Vagina (tissue), 2 donors: ENCODE results near the gene TXK. TPM values are rescaled to one million over a fixed set of nuclear protein-coding genes. Genes with fewer than 3 reads are reported as not detected.

ENCODE experiments used
- DNase-seq, 2 donors: peaks; one replicate each; pipeline ENCODE4 v3.0.0-alpha.2; 2017; ENCODE audit errors: extremely low spot score in 2 of 2
- H3K27ac ChIP-seq: fragments of 200-600 bp; sonication (generic); one replicate; pipeline ENCODE4 v1.5.1; 2019
- H3K27me3 ChIP-seq: fragments of 200-600 bp; sonication (generic); one replicate; pipeline ENCODE4 v1.5.1; 2019
- H3K36me3 ChIP-seq, 2 donors: fragments of 200-600 bp; sonication (generic); one replicate each; pipeline ENCODE4 v1.5.1; 2017 to 2019
- H3K4me1 ChIP-seq: fragments of 200-600 bp; sonication (generic); one replicate; pipeline ENCODE4 v1.5.1; 2019
- H3K4me3 ChIP-seq, 2 donors: fragments of 200-600 bp; sonication (generic); 1 replicate in 1 of 2; 2 replicates in 1 of 2; pipeline ENCODE4 v1.5.1; 2016 to 2019
- H3K9me3 ChIP-seq: fragments of 200-600 bp; sonication (generic); one replicate; pipeline ENCODE4 v1.5.1; 2019
- POLR2A ChIP-seq, 2 donors: fragments of 450-650 bp; IDR thresholded peaks; one replicate each; pipeline ENCODE4 v1.6.1; 2017; ENCODE audit warnings: antibody characterized with exemption in 2 of 2, mild to moderate bottlenecking in 2 of 2, moderate library complexity in 2 of 2
- POLR2AphosphoS5 ChIP-seq, 2 donors: sonication (generic); formaldehyde crosslinking; IDR thresholded peaks; one replicate each; pipeline ENCODE4 v1.9.0; 2017; ENCODE audit warnings: antibody characterized with exemption in 2 of 2, mild to moderate bottlenecking in 2 of 2, low read depth in 1 of 2; ENCODE audit not compliant: insufficient read depth in 1 of 2
- intact Hi-C: fragments of 100-400 bp; cut with DNase I; formaldehyde crosslinking; loops from one replicate; pipeline ENCODE4 v1.15.1; 2023
- total RNA-seq: library from RNA; depleted of rRNA; stranded (reverse); fragments of >200 nt; gene quantifications from one replicate; pipeline ENCODE4 v1.2.3, GENCODE V29; 2016
- TF ChIP-seq, protein P1 (sequence below), 3 experiments: fragments of 450-650 bp in 2 of 3; fragments of 200-600 bp in 1 of 3; sonication (generic) in 1 of 3; IDR thresholded peaks; one replicate each; pipeline ENCODE4 v1.5.1; 2017 to 2019; ENCODE audit warnings: antibody characterized with exemption in 3 of 3, mild to moderate bottlenecking in 2 of 3, moderate library complexity in 2 of 3

The TXK gene
- total RNA-seq, 1 donor from 2014 or later = 8.1 TPM

- Histone ChIP-seq H3K27me3 (no peaks in the 10 kb centered on the region), H3K4me3 (no peak overlapping the region), H3K27ac (no peak overlapping the region), H3K36me3 (no peaks in the 10 kb centered on the region), H3K4me1 (no peaks in the 10 kb centered on the region), H3K9me3 (no peaks in the 10 kb centered on the region)
- DNase-seq = no peak
- intact Hi-C loops = no loop called here
- TF ChIP-seq, protein P1, sequence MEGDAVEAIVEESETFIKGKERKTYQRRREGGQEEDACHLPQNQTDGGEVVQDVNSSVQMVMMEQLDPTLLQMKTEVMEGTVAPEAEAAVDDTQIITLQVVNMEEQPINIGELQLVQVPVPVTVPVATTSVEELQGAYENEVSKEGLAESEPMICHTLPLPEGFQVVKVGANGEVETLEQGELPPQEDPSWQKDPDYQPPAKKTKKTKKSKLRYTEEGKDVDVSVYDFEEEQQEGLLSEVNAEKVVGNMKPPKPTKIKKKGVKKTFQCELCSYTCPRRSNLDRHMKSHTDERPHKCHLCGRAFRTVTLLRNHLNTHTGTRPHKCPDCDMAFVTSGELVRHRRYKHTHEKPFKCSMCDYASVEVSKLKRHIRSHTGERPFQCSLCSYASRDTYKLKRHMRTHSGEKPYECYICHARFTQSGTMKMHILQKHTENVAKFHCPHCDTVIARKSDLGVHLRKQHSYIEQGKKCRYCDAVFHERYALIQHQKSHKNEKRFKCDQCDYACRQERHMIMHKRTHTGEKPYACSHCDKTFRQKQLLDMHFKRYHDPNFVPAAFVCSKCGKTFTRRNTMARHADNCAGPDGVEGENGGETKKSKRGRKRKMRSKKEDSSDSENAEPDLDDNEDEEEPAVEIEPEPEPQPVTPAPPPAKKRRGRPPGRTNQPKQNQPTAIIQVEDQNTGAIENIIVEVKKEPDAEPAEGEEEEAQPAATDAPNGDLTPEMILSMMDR (IDR thresholded peaks at IDR 0.05) = no peak
- TF ChIP-seq POLR2AphosphoS5 (IDR thresholded peaks at IDR 0.05; ENCODE audit: insufficient read depth in 1 of 2, low read depth in 1 of 2) = no peak
- no peak for TF ChIP-seq POLR2A (IDR thresholded peaks at IDR 0.05)
These were observed 65.0 kb downstream of the TXK start for GRCh38 chr4:48069026-48069425.

GRCh38 chr4:48068182-48068581 is 65.9 kb downstream of the TXK start:
- no peaks in the 10 kb centered on the region for H3K9me3 ChIP-seq
- DNase-seq = no peak
- H3K4me1 ChIP-seq = no peaks in the 10 kb centered on the region
- H3K36me3 ChIP-seq = no peaks in the 10 kb centered on the region
- H3K27ac ChIP-seq = no peak overlapping the region
- intact Hi-C loops = no loop called here
- no peak overlapping the region for H3K4me3 ChIP-seq
- TF ChIP-seq POLR2AphosphoS5 (IDR thresholded peaks at IDR 0.05; ENCODE audit: insufficient read depth in 1 of 2, low read depth in 1 of 2) = no peak
- no peak for TF ChIP-seq POLR2A (IDR thresholded peaks at IDR 0.05)
- TF ChIP-seq, protein P1 (IDR thresholded peaks at IDR 0.05) = no peak
- H3K27me3 ChIP-seq = no peaks in the 10 kb centered on the region

GRCh38 chr4:48067536-48067935 is 66.5 kb downstream of the TXK start:
- Histone ChIP-seq H3K4me3 (no peak overlapping the region), H3K36me3 (no peaks in the 10 kb centered on the region), H3K9me3 (no peaks in the 10 kb centered on the region)

GRCh38 chr4:48065587-48066052 is 68.4 kb downstream of the TXK start:
- Histone ChIP-seq H3K27me3 (no peaks in the 10 kb centered on the region), H3K36me3 (no peaks in the 10 kb centered on the region), H3K4me3 (no peak overlapping the region), H3K4me1 (no peaks in the 10 kb centered on the region), H3K27ac (no peak overlapping the region), H3K9me3 (no peaks in the 10 kb centered on the region)
- intact Hi-C loops = no loop called here
- TF ChIP-seq, protein P1 (IDR thresholded peaks at IDR 0.05) = no peak
- no peak for TF ChIP-seq POLR2A (IDR thresholded peaks at IDR 0.05)
- no peak for TF ChIP-seq POLR2AphosphoS5 (IDR thresholded peaks at IDR 0.05; ENCODE audit: insufficient read depth in 1 of 2, low read depth in 1 of 2)
- DNase-seq = no peak

More at GRCh38 chr4:48067536-48067935, 66.5 kb downstream of the TXK start:
- Histone ChIP-seq H3K4me1 (no peaks in the 10 kb centered on the region), H3K27ac (no peak overlapping the region), H3K27me3 (no peaks in the 10 kb centered on the region)
- DNase-seq = no peak
- intact Hi-C loops = no loop called here
- no peak for TF ChIP-seq POLR2AphosphoS5 (IDR thresholded peaks at IDR 0.05; ENCODE audit: insufficient read depth in 1 of 2, low read depth in 1 of 2)

- Histone ChIP-seq H3K27me3 (no peaks in the 10 kb centered on the region), H3K9me3 (no peaks in the 10 kb centered on the region), H3K36me3 (no peaks in the 10 kb centered on the region), H3K4me1 (no peaks in the 10 kb centered on the region), H3K27ac (no peak overlapping the region), H3K4me3 (no peak overlapping the region)
- intact Hi-C loops = no loop called here
- TF ChIP-seq, protein P1 (IDR thresholded peaks at IDR 0.05) = no peak
- TF ChIP-seq POLR2AphosphoS5 (IDR thresholded peaks at IDR 0.05; ENCODE audit: insufficient read depth in 1 of 2, low read depth in 1 of 2) (no peak), POLR2A (IDR thresholded peaks at IDR 0.05) (no peak)
- no peak for DNase-seq
These were observed 69.7 kb downstream of the TXK start for GRCh38 chr4:48064349-48064748.
